ENCODE results near the gene GRID1.
"Not testable (repeated sequence)": the region's sequence is repeated elsewhere in the genome, so short reads cannot be mapped to it uniquely, and the experiment has no call there.

Gene GRID1

DNA sequence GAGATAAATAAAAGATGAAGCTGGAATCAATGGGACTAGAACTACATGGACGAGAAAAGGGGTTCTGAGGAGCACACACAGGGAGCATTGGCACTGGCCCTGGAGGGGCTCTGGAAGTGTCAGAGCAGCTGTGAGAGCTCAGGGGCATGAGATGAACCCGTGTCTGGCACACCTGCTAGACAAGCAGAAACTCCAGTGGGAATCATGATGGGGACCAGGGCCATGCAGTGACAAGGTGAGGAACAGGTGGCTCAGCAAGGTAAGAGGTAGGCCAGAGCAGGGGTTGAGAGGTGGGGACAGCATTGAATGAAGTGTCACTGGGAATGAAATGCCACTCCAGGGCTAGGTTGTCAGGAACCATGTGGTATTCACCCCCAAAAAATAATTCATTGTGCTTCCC is 588.5 kb downstream of the GRID1 start:
- ATAC-seq, result no peak

DNA sequence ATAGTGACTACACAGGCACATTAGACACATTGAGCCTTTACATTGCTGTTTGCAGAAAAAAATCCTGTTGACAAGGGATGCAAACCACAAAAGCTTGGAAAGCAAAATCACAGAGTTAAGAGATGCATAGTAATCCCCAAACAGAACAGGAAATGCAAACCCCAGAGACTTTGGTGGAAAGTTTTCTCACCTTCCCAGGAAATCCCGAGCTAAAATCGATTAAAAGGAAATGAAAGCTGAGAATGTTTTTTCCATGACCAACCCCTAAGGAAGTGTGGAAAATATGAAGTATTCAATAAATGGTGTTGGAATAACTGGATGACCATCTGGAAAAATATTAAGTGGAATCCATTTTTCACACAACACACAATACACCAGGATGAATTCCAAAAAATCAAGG is 598.7 kb downstream of the GRID1 start:
- no peak for ATAC-seq

DNA sequence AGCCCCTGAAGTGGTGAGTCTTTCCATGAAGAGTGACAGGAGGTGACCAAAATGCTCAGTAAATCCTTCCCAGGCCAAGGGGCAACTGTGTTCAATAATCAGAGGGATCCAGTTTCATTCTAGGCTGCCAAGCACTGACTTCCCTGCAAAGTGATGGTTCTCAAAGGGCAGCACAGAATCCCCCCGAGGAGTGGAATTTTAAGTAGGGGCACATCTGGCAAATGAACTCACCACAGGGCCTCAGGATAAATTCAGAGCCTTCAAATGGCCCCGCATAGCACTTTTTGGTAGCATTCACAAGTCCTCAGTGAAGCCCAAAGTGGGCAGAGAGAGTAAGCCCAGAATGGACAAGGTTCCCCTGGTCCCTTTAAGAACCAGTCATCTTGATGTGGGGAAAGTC is 602.5 kb downstream of the GRID1 start:
- ATAC-seq, result no peak

DNA sequence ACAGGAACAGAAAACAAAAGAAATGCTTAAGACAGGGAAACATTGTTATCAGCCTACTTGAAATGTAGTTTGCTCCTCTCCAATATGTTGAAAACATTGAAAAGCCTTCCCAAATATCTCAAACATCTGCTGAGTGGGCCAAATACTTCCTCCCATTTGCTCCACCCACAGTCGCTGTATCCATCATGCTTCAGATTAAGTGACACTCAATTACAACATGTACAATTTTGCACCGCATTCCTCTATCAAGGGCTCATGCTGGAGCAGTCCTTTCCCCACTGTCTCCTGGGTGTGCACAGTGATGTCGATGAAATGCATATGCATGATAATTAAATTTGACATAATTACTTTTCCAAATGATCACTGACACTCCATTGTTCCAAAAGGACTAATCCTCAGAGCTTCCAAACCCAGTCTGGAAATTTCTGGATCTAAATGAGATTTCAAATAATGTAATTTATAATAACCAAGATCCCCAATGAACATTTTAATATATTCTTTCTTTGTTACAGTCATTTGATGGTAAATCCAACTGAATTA is 604.6 kb downstream of the GRID1 start:
- no peak for ATAC-seq

DNA sequence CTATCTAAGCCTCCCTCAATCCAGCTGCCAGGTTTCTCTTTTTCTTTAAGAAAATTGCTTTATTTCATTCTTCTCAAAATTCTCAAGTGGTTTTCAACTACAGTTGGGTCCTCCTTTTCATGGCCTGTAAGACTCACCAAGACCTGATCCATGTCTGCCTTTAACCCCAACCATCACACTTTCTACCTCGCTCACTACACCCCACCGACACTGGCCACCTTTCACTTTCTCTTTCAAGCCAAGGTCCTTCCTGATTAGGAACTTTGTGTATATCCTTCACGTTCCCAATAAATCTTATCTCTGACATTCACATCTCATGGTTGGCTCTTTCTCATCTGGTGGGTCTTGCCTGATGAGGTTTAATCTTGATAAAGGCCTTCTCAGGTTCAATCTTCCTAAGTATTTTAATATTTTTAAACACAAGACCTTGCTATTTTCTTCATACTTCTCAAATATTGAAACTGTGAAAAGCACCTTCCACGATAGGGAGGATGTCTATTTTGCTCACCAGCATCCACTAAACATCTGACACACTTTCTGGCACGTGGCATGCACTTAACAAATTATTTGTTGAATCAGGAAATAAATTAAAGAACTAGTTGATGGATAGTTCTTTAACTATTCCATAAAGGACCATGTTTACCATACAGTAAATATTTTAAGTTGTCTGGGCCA is 624.8 kb downstream of the GRID1 start:
- peak in 1 of 2 donors; percentile 45 for ATAC-seq

DNA sequence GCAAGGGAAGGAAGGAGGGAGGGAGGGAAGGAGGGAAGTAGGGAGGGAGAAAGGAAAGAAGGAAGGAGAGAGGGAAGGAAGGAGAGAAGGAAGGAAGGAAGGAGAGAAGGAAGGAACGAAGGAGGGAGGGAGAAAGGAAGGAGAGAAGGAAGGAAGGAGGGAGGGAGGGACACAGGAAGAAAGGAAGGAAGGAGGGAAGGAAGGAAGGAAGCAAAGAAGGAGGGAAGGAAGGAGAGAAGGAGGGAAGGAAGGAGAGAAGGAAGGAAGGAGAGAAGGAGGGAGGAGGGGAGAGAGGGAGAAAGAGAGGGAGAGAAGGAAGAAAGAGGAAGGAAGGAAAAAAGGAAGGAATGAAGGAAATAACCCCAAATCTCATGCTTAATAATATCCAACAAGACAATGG is 630.6 kb downstream of the GRID1 start:
- ATAC-seq, result no peak

DNA sequence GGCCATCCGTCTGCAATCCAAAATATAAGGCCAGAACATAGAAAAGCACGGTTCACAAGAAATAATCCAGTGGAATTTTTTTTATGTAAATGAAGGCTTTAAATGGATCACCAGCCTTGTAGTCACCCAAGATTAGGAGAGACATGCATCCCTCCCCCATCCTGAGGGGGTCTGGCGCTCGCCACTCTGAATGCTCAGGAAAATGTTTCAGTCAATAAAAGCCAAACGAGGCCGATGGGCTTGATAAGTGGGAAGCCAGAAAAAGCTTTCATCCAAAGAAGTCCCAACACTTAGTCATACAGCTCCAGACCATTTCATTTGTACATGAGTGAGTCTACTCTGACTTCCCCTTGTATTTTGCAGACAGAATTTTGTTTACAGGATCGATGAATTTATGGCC is 631.8 kb downstream of the GRID1 start:
- ATAC-seq, result no peak

DNA sequence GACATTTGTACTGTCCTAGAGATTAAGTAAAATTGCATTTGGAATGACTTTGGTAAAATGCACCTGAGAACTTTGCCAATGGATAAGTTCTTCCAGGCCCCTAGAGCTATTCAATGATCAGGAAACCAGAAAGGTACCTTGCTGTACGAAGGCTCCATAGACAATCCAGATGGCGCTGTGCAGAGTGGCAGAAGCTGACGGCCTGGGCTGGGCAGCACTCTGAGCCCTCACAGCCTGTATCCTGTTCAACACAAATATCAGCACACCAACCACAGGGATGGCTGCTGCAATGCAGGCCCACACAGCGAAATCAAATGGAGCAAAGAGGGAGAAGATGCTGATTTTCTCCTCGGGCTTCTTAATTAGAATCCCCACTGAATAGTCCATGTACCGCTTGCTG is 642.4 kb downstream of the GRID1 start:
- no peak for ATAC-seq

DNA sequence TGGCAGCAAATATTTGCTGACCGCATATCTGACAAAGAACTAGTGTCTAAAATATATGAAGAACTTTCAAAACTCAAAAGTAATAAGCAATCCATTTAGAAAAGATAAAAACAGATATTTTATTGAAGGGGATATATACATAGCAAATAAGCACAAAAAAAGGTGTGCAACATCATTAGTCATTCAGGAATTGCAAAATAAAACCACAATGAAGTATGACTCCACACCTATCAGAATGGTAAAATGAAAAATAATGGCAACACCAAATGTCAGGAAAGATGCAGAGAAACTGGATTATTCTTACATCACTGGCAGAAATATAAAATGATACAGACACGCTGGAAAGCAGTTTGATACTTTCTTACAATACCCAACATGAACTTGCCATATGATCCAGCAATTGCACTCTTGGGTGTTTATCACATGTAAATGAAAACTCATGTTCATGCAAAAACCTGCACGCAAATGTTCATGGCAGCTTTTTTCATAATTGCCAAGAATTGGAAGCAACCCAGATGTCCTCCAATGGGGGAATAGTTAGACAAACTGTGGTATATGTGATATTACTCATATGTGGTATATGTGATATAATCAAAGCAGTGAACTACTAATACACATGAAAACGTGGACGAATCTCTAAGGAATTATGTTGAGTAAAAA is 645.5 kb downstream of the GRID1 start:
- ATAC-seq, result no peak

DNA sequence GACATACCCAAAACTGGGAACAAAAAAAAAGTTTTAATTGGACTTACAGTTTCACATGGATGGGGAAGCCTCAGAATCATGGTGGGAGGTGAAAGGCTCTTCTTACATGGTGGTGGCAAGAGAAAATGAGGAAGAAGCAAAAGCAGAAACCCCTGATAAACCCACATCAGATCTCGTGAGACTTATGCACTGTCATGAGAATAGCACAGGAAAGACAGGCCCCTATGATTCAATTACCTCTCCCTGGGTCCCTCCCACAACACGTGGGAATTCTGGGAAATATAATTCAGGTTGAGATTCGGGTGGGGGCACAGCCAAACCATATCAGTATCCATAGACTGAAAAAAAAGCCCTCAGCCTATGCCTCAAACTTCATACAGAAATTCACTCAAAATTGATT is 647.2 kb downstream of the GRID1 start:
- no peak for ATAC-seq

DNA sequence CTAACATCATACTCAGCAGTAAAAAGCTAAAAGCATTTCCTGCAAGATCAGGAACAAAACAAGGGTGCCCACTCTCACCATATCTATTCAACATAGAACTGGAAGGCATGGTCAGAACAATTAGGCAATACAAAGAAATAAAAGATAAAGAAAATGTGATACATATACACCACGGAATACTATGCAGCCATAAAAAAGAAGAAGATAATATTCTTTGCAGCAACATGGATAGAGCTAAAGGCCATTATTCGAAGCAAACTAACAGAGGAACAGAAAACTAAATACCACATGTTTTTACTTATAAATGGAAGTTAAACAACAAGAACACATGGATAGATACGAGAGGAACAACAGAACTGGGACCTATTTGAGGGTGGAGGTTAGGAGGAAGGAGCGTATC is 652.7 kb downstream of the GRID1 start:
- no peak for ATAC-seq

DNA sequence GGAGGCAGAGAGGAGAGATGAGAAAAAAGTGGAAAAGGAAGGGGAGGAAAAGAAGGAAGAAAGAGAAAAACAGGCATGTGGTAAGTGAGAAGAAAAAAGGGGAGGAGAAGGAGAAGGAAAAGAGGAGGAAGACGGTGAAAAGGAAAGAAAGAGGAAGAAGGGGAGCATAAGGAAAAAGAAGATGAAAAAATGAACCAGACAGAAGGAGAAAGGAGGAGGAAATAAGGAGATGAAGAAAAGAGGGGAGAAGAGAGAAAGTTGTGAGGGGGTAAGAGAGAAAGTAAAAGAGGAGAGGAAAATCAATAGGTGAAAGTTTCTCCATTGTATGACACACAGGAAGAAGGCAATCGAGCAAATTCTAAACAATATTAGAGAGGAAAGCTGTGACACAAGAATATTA is 663.8 kb downstream of the GRID1 start:
- ATAC-seq, result no peak

DNA sequence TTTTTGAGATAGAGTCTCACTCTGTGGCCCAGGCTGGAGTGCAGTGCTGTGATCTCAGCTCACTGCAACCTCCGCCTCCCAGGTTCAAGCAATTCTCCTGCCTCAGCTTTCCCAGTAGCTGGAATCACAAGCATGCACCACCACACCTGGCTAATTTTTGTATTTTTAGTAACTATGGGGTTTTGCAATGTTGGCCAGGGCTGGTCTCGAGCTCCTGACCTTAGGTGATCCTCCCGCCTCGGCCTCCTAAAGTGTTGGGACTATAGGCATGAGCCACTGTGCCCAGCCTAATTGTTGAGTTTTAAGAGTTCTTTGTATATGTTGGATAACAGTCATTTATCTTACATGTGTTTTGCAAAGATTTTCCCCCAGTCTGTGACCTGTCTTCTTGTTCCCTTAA is 667.5 kb downstream of the GRID1 start:
- ATAC-seq, result not testable (repeated sequence)

DNA sequence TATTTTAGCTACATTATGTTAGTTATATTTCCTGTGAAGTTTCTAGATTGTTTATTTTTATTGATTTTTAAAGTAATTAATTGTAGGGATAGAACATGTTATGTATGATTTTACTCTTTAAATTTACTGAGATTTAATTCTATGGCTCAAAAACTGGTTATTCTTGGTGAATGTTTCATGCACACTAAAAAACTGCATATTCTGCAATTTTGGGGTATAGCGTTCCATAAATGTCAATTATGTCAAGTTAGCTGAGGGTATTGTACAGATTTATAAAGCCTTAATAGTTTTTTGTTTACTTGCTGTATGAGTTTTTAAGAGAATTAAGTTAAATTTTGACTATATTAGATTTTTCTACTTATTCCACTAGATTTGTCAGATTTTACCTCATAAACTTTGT is 669.7 kb downstream of the GRID1 start:
- no peak for ATAC-seq

DNA sequence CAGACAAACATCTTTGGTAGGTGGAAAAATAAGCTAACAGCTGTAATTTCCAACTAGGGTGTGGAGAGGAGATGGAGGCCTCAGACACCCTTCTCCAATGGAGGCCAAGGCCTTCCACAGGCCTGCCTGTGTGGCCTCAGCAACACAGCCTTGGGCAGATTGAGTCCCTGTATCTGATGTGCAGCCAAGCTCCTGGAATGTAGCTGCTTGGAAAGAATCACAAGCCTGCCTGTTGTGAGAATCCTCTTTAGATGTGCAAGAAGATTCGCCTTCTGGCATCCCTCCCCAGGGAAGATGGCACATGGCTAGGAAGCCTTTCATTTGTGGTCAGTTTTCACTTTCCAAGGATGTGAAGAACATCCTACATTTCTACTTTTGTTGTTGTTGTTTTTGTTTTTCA is 684.0 kb downstream of the GRID1 start:
- no peak for ATAC-seq

DNA sequence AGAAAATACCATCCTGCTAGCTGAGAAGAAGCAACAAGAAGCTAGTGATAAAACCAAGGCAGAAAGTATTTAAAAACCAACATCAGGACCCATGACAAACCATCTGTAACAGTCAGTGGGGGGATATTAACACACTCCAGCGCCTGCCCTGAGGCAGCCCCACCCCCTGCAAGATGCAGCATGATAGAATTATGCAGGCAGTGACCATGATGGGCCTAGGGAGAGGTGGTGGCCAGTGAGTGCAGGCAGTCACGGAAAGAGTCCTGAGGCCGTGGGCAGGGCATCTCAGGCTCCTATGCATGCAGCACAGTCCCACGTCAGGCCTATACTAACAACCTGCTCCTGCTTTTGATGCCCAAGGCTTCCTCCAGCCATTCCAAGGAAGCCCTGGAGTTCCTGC is 686.9 kb downstream of the GRID1 start:
- ATAC-seq, result no peak

DNA sequence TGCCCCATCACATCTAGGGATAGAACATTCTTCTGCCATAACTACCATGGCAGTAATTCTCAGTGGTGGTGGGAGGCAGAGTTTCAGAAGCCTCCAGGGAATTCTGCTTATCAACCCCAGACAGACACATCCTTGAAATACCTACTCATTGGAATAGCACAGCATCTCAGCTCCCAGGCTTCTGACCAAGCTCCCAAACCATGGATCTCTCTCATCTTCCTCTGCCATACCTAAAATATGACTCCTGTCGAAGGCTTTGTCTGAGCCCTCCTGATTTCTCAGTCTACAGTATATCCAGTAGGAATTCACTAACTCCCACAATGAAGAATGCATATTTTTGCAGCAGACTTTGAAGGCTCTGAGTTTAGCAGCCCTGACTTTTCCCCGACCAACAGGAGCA is 687.5 kb downstream of the GRID1 start:
- ATAC-seq, result no peak

DNA sequence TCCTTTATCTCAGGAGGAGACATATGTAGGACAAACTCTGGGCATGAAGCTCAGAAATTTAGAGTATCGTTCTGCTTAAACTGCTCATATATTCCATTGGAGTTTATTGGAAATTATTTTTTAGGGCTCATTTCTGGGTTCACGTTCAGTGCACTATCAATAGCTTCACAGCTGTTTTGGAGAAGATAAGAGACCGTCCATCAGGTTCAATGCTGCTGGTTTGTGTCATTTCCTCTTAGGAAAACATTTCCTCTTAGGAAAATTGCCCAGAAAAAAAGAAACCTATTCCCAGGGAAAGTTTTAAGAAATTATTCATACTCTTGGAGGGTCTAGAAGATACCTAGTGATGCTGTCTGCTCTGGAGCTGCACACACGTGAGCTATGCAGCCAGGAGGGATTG is 691.7 kb downstream of the GRID1 start:
- ATAC-seq, result no peak

DNA sequence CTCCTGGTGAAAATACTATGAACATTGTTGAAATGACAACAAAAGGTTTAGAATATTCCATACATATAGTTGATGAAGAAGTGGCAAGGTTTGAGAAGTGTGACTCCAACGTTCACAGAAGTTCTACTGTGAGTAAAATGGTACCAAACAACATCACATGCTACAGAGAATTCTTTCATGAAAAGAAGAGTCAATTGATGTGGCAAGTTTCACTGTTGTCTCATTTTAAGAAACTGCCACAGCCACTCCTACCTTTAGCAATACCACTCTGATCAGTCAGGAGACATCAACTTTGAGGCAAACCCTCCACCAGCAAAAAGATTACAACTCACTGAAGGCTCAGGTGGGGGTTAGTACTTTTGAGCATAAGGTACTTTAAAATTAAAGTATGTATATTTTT is 693.3 kb downstream of the GRID1 start:
- no peak for ATAC-seq

DNA sequence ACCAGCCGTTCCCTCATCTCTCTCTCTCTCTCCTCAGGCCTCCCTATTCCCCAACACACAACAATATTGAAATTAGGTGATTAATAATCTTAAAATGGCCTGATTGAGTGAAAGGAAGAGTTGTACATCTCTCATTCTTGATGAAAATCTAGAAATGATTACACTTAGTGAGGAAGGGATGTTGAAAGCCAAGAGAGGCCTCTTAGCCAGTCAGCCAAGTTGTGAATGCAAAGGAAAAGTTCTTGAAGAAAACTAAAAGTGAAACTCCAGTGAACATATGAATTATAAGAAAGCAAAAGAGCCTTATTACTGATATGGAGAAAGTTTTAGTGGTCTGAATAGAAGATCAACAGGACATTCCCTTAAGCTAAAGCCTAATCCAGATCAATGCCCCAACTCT is 695.1 kb downstream of the GRID1 start:
- ATAC-seq, result no peak

DNA sequence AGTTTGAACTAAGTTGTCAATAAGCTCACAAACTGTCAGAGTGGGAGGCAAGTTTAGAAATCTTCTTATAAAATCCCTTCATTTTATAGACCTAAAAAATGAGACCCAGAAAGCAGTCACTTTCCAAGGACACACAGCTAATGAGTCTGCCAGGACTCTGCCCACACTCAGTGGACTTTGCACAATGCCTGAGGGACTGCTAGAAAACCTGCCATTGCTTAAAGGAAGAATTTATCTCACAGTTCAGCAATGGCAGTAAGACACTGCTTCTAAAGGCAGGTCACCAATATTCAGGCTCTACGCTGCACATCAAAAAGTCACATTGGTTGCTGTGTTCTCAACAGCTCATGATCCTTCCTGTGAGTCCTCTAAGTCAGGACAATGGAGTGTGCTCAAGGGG is 698.1 kb downstream of the GRID1 start:
- no peak for ATAC-seq

DNA sequence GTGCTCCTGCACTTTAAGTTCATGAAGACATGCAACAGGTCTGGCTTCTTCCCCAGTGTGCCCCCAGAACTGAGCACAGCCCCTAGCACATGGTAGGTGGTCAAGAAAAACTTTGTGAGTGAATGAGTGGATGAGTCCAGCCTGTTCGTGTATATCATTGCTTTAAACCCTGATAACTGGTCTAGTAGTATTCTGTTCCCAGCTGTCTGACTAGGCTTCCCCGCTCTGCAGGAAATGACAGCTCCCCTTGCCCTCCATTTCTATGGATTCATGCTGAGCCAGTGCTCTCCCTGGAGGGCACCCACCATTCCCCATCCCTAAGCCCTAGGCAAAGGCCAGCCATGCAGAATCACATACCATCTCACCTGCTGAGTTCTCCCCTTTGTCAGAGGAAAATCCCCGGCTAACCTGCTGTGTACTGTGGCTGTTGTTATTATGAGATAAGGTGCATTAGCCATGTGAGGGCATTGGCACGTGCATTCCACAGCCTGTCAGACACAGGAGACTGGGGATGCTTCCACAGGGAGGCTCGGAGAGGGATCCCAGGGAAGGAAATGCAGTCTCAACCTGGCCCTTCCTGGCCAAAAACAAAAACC is 698.9 kb downstream of the GRID1 start:
- no peak for ATAC-seq

DNA sequence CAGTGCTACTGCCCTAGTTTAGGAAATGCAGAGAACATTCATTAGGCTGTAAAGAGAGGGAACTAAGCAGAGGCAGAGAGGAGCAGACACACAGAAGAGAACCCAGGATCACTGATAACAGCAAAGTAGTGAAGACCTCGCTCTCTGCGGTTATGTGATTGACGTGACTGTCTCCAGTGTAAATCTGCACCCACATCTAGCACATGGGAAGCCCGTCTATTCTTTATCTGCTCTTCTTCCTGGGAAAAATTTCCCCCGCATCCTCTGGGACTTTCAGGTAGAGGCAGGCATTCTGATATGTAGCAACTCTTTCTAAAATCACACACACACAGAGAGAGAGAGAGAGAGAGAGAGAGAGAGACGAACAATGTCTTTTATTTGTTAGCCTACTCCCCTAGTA is 699.6 kb downstream of the GRID1 start:
- ATAC-seq, result no peak

DNA sequence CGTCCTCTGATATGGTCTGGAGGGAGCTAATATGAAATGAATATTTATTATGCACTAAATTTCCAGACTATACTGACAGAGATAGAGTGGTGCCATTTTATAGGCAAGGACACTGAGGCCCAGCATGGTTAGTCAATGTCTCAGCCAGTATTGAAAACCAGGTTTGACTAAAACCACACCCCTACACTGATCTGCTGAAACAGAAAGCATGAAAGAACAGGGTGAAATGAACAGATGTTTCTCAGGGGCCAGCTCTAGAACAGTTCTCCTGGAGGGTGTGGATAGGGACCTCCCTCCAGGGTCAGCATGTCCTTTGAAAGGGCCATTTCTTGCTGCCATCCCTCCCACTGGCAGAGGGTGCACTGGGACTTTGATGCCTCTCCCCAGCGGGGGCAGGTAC is 700.5 kb downstream of the GRID1 start:
- no peak for ATAC-seq

Data from activated CD4-positive, CD25-positive, alpha-beta regulatory T cell treated with anti-CD3 and anti-CD28 coated beads, Interleukin-2, amount 50 U/mL, for 24 hours (primary cell).